Measurements from ENCODE around the gene AMHR2. TPM values are rescaled to one million over a fixed set of nuclear protein-coding genes. Genes with fewer than 3 reads are reported as not detected.
A peak's percentile ranks its signal among the peaks of the same experiment; 100 is the strongest.

The AMHR2 gene
- total RNA-seq, 1 experiment from 2014 or later, result not detected

DNA sequence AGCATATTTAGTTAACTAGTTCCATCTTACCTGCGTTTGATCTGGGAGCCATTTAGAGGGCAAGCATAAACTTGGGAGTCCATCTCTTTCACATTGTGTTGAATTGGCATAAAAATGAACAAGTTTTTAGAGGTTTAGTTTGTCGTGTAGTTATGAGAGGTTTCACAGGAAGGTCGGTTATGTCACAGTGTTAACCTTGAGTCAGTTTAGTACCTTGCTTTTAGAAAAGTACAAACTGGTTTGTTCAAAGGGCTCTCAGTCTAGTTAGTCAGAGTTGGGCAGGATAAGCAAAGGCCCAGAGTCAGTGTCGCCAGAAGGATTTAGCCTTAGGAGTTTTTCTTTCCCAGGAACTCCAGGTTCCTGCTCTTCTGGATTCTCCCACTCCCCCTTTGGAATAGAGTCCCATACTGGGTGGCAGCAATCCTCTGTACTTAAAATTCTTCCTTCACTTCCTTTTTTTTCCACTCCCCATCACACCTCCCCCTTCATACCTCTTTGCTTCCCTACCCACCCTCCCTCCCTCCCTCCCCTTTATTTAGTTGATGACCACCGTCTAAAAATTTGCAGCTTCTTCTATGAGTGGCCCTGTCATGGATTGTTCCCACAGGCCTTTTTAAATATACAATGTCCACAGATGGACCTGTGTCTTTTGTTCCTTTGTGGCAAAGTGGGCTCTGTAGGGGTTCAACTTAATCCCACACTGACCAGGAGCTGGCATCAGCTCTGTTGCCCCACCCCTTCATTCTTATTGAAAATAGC is 40.3 kb downstream of the AMHR2 start:
- 100% methylated on average over 2 of the region's 5 CpGs for WGBS (ENCODE audit: extremely low coverage, insufficient read length, low lambda C conversion rate)
- H3K23me2 ChIP-seq (ENCODE audit: insufficient read length, low read depth, low read length, poor library complexity, severe bottlenecking), result no peaks in the 10 kb centered on the region
- H3K79me1 ChIP-seq (ENCODE audit: insufficient read depth, low read depth, low read length, poor library complexity, severe bottlenecking), result peaks cover 22% of the 10 kb centered on the region
- Mint-ChIP-seq H3K4me3 (no peak overlapping the region), H3K9me3 (no peaks in the 10 kb centered on the region), H3K27me3 (ENCODE audit: low read depth) (no peaks in the 10 kb centered on the region), H3K4me1 (peaks cover 51 to 77% of the 10 kb centered on the region in 2 experiments), H3K36me3 (ENCODE audit: insufficient read depth in 1 of 3, low read depth in 3 of 3) (peaks cover 87 to 98% (median 98%) of the 10 kb centered on the region in 3 experiments), H3K27ac (peak overlapping the region in 1 of 3 experiments; percentile 84; a peak in 3 of 7 replicates)
- H4K8ac ChIP-seq (replicated peaks; ENCODE audit: insufficient read length, low read depth, low read length), result no peak overlapping the region
- no peak overlapping the region for H2AK5ac ChIP-seq (ENCODE audit: insufficient read length, low read length)
- no peak overlapping the region for H2BK120ac ChIP-seq (ENCODE audit: low read depth, low read length, poor library complexity, severe bottlenecking)
- H3K23ac ChIP-seq (ENCODE audit: insufficient read length, low read depth, low read length), result no peak overlapping the region
- H3K56ac ChIP-seq (ENCODE audit: insufficient read length, low read depth, low read length), result no peak overlapping the region
- H3K79me2 ChIP-seq (ENCODE audit: insufficient read depth, low read length), result peaks cover 3% of the 10 kb centered on the region
- H3K4me1 ChIP-seq (ENCODE audit: insufficient read depth, low read length), result no peaks in the 10 kb centered on the region
- no peak overlapping the region for H3T11ph ChIP-seq (ENCODE audit: low read length)
- DNase-seq, result no peak
- no peak for TF ChIP-seq CTCF (conservative IDR thresholded peaks at IDR 0.05)
- H3K4ac ChIP-seq (ENCODE audit: low read depth, low read length), result no peak overlapping the region
- H2AFZ ChIP-seq (ENCODE audit: low read length), result no peak overlapping the region
- H2BK20ac ChIP-seq (ENCODE audit: low read depth, low read length, poor library complexity, severe bottlenecking), result no peak overlapping the region
- no peak overlapping the region for H2BK12ac ChIP-seq (ENCODE audit: insufficient read length, low read depth, low read length)
- no peaks in the 10 kb centered on the region for H3K9me3 ChIP-seq (ENCODE audit: control insufficient read depth, low read depth, low read length)
- H2BK15ac ChIP-seq (ENCODE audit: low read depth, low read length), result no peak overlapping the region
- H3K27ac ChIP-seq (ENCODE audit: insufficient read length, low read depth, low read length), result no peak overlapping the region
- H4K20me1 ChIP-seq (ENCODE audit: control insufficient read depth, insufficient read depth, insufficient read length), result no peaks in the 10 kb centered on the region
- H3K27me3 ChIP-seq (ENCODE audit: insufficient read depth, low read length), result no peaks in the 10 kb centered on the region
- H2BK5ac ChIP-seq (ENCODE audit: insufficient read length, low read length), result no peak overlapping the region
- H3K14ac ChIP-seq (ENCODE audit: insufficient read depth, low read length), result no peak overlapping the region
- no peak overlapping the region for H4K5ac ChIP-seq (ENCODE audit: insufficient read length, low read depth, low read length)
- no peak overlapping the region for H3K9ac ChIP-seq (ENCODE audit: extremely low read depth, insufficient read length, low read length)
- H3K18ac ChIP-seq (ENCODE audit: insufficient read length, low read depth, low read length), result no peak overlapping the region
- H4K91ac ChIP-seq (ENCODE audit: insufficient read length, low read depth, low read length), result no peak overlapping the region
- H3K4me2 ChIP-seq (ENCODE audit: insufficient read depth, insufficient read length, low read length), result no peak overlapping the region
